CD14-positive monocyte (primary cell): Measurements from ENCODE around the gene KCNAB1. TPM values are rescaled to one million over a fixed set of nuclear protein-coding genes. Genes with fewer than 3 reads are reported as not detected.

ENCODE experiments used
- DNase-seq, 3 donors: peaks; one replicate each; pipeline ENCODE4 v3.0.0-alpha.2; 2011 to 2022
- H2AFZ ChIP-seq: 2 replicates; pipeline ENCODE4 v1.6.0; 2012; ENCODE audit warnings: mild to moderate bottlenecking, low read depth, low read length, inconsistent platforms; ENCODE audit not compliant: insufficient read depth, poor library complexity, severe bottlenecking
- H3K27ac ChIP-seq, 2 donors: 1 replicate in 1 of 2; 2 replicates in 1 of 2; pipeline ENCODE4 v1.5.1; 2012 to 2013; ENCODE audit warnings: low read length in 2 of 2, control low read depth in 1 of 2, inconsistent platforms in 1 of 2, low read depth in 1 of 2, mild to moderate bottlenecking in 1 of 2
- H3K27me3 ChIP-seq, 2 donors: one replicate each; pipeline versions ENCODE4 v1.6.0 to v1.6.1; 2011 to 2013; ENCODE audit warnings: low read length in 2 of 2; ENCODE audit not compliant: control insufficient read depth in 2 of 2, insufficient read depth in 2 of 2
- H3K36me3 ChIP-seq, 2 donors: replicated peaks in 1 of 2; 1 replicate in 1 of 2; 2 replicates in 1 of 2; pipeline versions ENCODE4 v1.5.1 to v1.6.1; 2012 to 2013; ENCODE audit warnings: low read length in 2 of 2, control low read depth in 1 of 2, inconsistent platforms in 1 of 2, mild to moderate bottlenecking in 1 of 2; ENCODE audit not compliant: insufficient read depth in 2 of 2, control insufficient read depth in 1 of 2
- H3K4me1 ChIP-seq, 2 donors: 1 replicate in 1 of 2; 2 replicates in 1 of 2; pipeline versions ENCODE4 v1.5.1 to v1.6.1; 2012 to 2013; ENCODE audit warnings: low read length in 2 of 2, control low read depth in 1 of 2, inconsistent platforms in 1 of 2, mild to moderate bottlenecking in 1 of 2, moderate library complexity in 1 of 2; ENCODE audit not compliant: insufficient read depth in 2 of 2, control insufficient read depth in 1 of 2
- H3K4me2 ChIP-seq: replicated peaks from 2 replicates; pipeline ENCODE3; 2012; ENCODE audit warnings: low read length, moderate library complexity, mild to moderate bottlenecking; ENCODE audit not compliant: poor library complexity, severe bottlenecking; ENCODE audit errors: extremely low read depth
- H3K4me3 ChIP-seq, 3 experiments: fragments of 200-600 bp in 1 of 3; sonication (generic) in 1 of 3; replicated peaks in 1 of 3; 1 replicate in 2 of 3; 2 replicates in 1 of 3; pipeline ENCODE4 v1.5.1; 2011 to 2013; ENCODE audit warnings: low read length in 3 of 3, mild to moderate bottlenecking in 3 of 3, control low read depth in 2 of 3, low read depth in 2 of 3, inconsistent platforms in 1 of 3, moderate library complexity in 1 of 3
- H3K79me2 ChIP-seq: 2 replicates; pipeline ENCODE4 v1.6.0; 2012; ENCODE audit warnings: mild to moderate bottlenecking, control low read depth, inconsistent platforms, low read length, moderate library complexity; ENCODE audit not compliant: insufficient read depth
- H3K9ac ChIP-seq: 2 replicates; pipeline ENCODE4 v1.6.0; 2017; ENCODE audit warnings: low read length, mild to moderate bottlenecking; ENCODE audit not compliant: insufficient read depth, poor library complexity, severe bottlenecking
- H3K9me3 ChIP-seq, 2 donors: replicated peaks in 1 of 2; 1 replicate in 1 of 2; 2 replicates in 1 of 2; pipeline versions ENCODE4 v1.5.1 to v1.6.1; 2012 to 2013; ENCODE audit warnings: low read length in 2 of 2, control low read depth in 1 of 2; ENCODE audit not compliant: control insufficient read depth in 1 of 2, insufficient read depth in 1 of 2
- H4K20me1 ChIP-seq: 2 replicates; pipeline ENCODE4 v1.6.0; 2012; ENCODE audit warnings: mild to moderate bottlenecking, low read length, control low read depth, moderate library complexity; ENCODE audit not compliant: insufficient read depth
- H3K27ac Mint-ChIP-seq, 7 donors: one replicate each; pipeline ENCODE4 v1.8.0; 2020; ENCODE audit warnings: mild to moderate bottlenecking in 7 of 7, mixed read lengths in 7 of 7, moderate library complexity in 6 of 7, inconsistent platforms in 2 of 7
- H3K27me3 Mint-ChIP-seq, 3 donors: one replicate each; pipeline ENCODE4 v1.8.0; 2021 to 2022; ENCODE audit warnings: low read depth in 3 of 3, mild to moderate bottlenecking in 3 of 3, mixed read lengths in 3 of 3, moderate library complexity in 3 of 3, inconsistent platforms in 1 of 3
- H3K36me3 Mint-ChIP-seq, 2 donors: one replicate each; pipeline ENCODE4 v1.8.0; 2020; ENCODE audit warnings: mixed read lengths in 2 of 2, inconsistent platforms in 1 of 2, mild to moderate bottlenecking in 1 of 2
- H3K4me1 Mint-ChIP-seq: one replicate; pipeline ENCODE4 v1.8.0; 2020; ENCODE audit warnings: mild to moderate bottlenecking, mixed read lengths
- H3K4me3 Mint-ChIP-seq, 2 donors: one replicate each; pipeline ENCODE4 v1.8.0; 2020; ENCODE audit warnings: mild to moderate bottlenecking in 2 of 2, mixed read lengths in 2 of 2, moderate library complexity in 1 of 2
- H3K9me3 Mint-ChIP-seq, 7 donors: one replicate each; pipeline ENCODE4 v1.8.0; 2020 to 2022; ENCODE audit warnings: mixed read lengths in 7 of 7, mild to moderate bottlenecking in 6 of 7, moderate library complexity in 6 of 7, inconsistent platforms in 2 of 7
- CTCF ChIP-seq: fragments of 200-600 bp; IDR thresholded peaks from one replicate; pipeline ENCODE4 v1.8.0; 2022; ENCODE audit warnings: antibody characterized with exemption, mild to moderate bottlenecking
- WGBS: methylation state at CpG from one replicate; pipeline ENCODE4 v1.1.5; 2013; ENCODE audit warnings: missing lambda C conversion rate; ENCODE audit not compliant: insufficient coverage; 5-methylcytosine and 5-hydroxymethylcytosine counted together
- intact Hi-C, 2 donors: fragments of 100-400 bp; cut with micrococcal nuclease; formaldehyde crosslinking; loops; one replicate each; pipeline versions ENCODE4 v1.15.0 to v1.15.1; 2023
- polyA plus RNA-seq, 3 donors: library from polyadenylated mRNA; depleted of rRNA in 1 of 3; unstranded in 2 of 3; stranded (reverse) in 1 of 3; fragments of 300-500 nt in 2 of 3; fragments of >200 nt in 1 of 3; fragmentation: Illumina TruSeq in 2 of 3; gene quantifications; 1 replicate in 2 of 3; 2 replicates in 1 of 3; pipeline ENCODE4 v1.2.3, GENCODE V29; 2012 to 2021

Gene KCNAB1
- polyA plus RNA-seq, 3 donors = 0.08 to 0.14 TPM; not detected in 1

- H3K9me3 Mint-ChIP-seq = peaks cover 0 to 7% (median 0%) of the 10 kb centered on the region in 7 donors
Measured at GRCh38 chr3:156171281-156172267, 51.2 kb downstream of the KCNAB1 start.

GRCh38 chr3:156172536-156172935 lies 52.2 kb downstream of the KCNAB1 start:
- no peaks in the 10 kb centered on the region for H3K4me1 ChIP-seq
- H3K36me3 Mint-ChIP-seq = no peaks in the 10 kb centered on the region
- no peaks in the 10 kb centered on the region for H3K27me3 ChIP-seq
- no peak for TF ChIP-seq CTCF
- no peak for DNase-seq
- no peaks in the 10 kb centered on the region for H4K20me1 ChIP-seq
- intact Hi-C loops = no loop called here
- H3K9me3 ChIP-seq = no peaks in the 10 kb centered on the region
- H3K9ac ChIP-seq = no peak overlapping the region
- H3K27ac Mint-ChIP-seq = no peak overlapping the region
- H3K4me3 Mint-ChIP-seq = no peak overlapping the region
- H3K4me2 ChIP-seq = no peak overlapping the region
- no peaks in the 10 kb centered on the region for H3K79me2 ChIP-seq
- H3K27me3 Mint-ChIP-seq = peaks cover 0 to 3% (median 2%) of the 10 kb centered on the region in 3 donors
- no peaks in the 10 kb centered on the region for H3K4me1 Mint-ChIP-seq
- H3K27ac ChIP-seq = no peak overlapping the region
- no peak overlapping the region for H2AFZ ChIP-seq
- H3K9me3 Mint-ChIP-seq = peaks cover 0 to 7% (median 2%) of the 10 kb centered on the region in 7 donors
- 95% methylated on average over 5 of the region's 5 CpGs for WGBS
- no peaks in the 10 kb centered on the region for H3K36me3 ChIP-seq
- no peak overlapping the region for H3K4me3 ChIP-seq

More at GRCh38 chr3:156171281-156172267, 51.2 kb downstream of the KCNAB1 start:
- Mint-ChIP-seq H3K4me1 (no peaks in the 10 kb centered on the region), H3K36me3 (no peaks in the 10 kb centered on the region), H3K27me3 (peaks cover 0 to 4% (median 2%) of the 10 kb centered on the region in 3 donors), H3K4me3 (no peak overlapping the region), H3K27ac (no peak overlapping the region)
- H3K36me3 ChIP-seq = no peaks in the 10 kb centered on the region
- WGBS = no CpG with 5 or more reads among the region's 5 CpGs
- H3K79me2 ChIP-seq = no peaks in the 10 kb centered on the region
- DNase-seq = no peak
- H3K9ac ChIP-seq = no peak overlapping the region
- H4K20me1 ChIP-seq = no peaks in the 10 kb centered on the region
- H3K4me3 ChIP-seq = no peak overlapping the region
- H3K9me3 ChIP-seq = no peaks in the 10 kb centered on the region
- H3K4me2 ChIP-seq = no peak overlapping the region
- H3K27ac ChIP-seq = no peak overlapping the region
- TF ChIP-seq CTCF = no peak
- intact Hi-C loops = no loop called here
- H3K4me1 ChIP-seq = no peaks in the 10 kb centered on the region
- H2AFZ ChIP-seq = no peak overlapping the region
- no peaks in the 10 kb centered on the region for H3K27me3 ChIP-seq
